Mesenchymal stem cell (in vitro differentiated cells and primary cell): Measurements from ENCODE around the gene ASTN2.
A peak's percentile ranks its signal among the peaks of the same experiment; 100 is the strongest.

ENCODE experiments used
- DNase-seq: peaks from one replicate; pipeline ENCODE4 v3.0.0-alpha.2; 2013
- H2AFZ ChIP-seq: one replicate; pipeline ENCODE4 v1.6.1; 2013; ENCODE audit warnings: low read depth, mild to moderate bottlenecking, control low read depth, inconsistent platforms, low read length, moderate library complexity
- H2AK5ac ChIP-seq: 2 replicates; pipeline ENCODE4 v1.6.1; 2013; ENCODE audit warnings: low read length, moderate library complexity, mild to moderate bottlenecking, inconsistent platforms; ENCODE audit not compliant: severe bottlenecking
- H2BK120ac ChIP-seq: one replicate; pipeline ENCODE4 v1.6.1; 2013; ENCODE audit warnings: low read depth, mild to moderate bottlenecking, inconsistent platforms, low read length, moderate library complexity
- H2BK12ac ChIP-seq, 2 experiments: one replicate each; pipeline ENCODE4 v1.6.1; 2013; ENCODE audit warnings: inconsistent platforms in 2 of 2, low read length in 2 of 2, mild to moderate bottlenecking in 2 of 2, moderate library complexity in 2 of 2, control low read depth in 1 of 2
- H2BK15ac ChIP-seq: one replicate; pipeline ENCODE4 v1.6.1; 2013; ENCODE audit warnings: mild to moderate bottlenecking, low read depth, inconsistent platforms; ENCODE audit not compliant: poor library complexity, severe bottlenecking
- H2BK5ac ChIP-seq: 2 replicates; pipeline ENCODE4 v1.6.1; 2013; ENCODE audit warnings: low read depth, mild to moderate bottlenecking, low read length, control low read depth, inconsistent platforms; ENCODE audit not compliant: poor library complexity, severe bottlenecking
- H3K14ac ChIP-seq, 2 experiments: one replicate each; pipeline ENCODE4 v1.6.1; 2013; ENCODE audit warnings: inconsistent platforms in 2 of 2, low read length in 2 of 2, control low read depth in 1 of 2, mild to moderate bottlenecking in 1 of 2, moderate library complexity in 1 of 2
- H3K18ac ChIP-seq, 2 experiments: one replicate each; pipeline ENCODE4 v1.6.1; 2013; ENCODE audit warnings: inconsistent platforms in 2 of 2, low read length in 2 of 2, control low read depth in 1 of 2, low read depth in 1 of 2, mild to moderate bottlenecking in 1 of 2
- H3K23ac ChIP-seq, 2 experiments: one replicate each; pipeline ENCODE4 v1.6.1; 2013; ENCODE audit warnings: inconsistent platforms in 2 of 2, low read length in 2 of 2, mild to moderate bottlenecking in 2 of 2, moderate library complexity in 2 of 2, control low read depth in 1 of 2
- H3K27ac ChIP-seq: 2 replicates; pipeline ENCODE4 v1.5.1; 2013; ENCODE audit warnings: mild to moderate bottlenecking, moderate library complexity, low read length, control low read depth, inconsistent platforms; ENCODE audit not compliant: poor library complexity, severe bottlenecking
- H3K27me3 ChIP-seq, 2 experiments: 2 replicates each; pipeline versions ENCODE4 v1.6.1 to v1.7.0; 2013; ENCODE audit warnings: low read length in 2 of 2, mild to moderate bottlenecking in 2 of 2, moderate library complexity in 2 of 2, control low read depth in 1 of 2, inconsistent platforms in 1 of 2; ENCODE audit not compliant: control insufficient read depth in 1 of 2, insufficient read depth in 1 of 2
- H3K36me3 ChIP-seq, 2 experiments: 2 replicates each; pipeline versions ENCODE4 v1.6.1 to v1.7.0; 2013; ENCODE audit warnings: low read length in 2 of 2, control low read depth in 1 of 2, inconsistent platforms in 1 of 2, low read depth in 1 of 2, mild to moderate bottlenecking in 1 of 2; ENCODE audit not compliant: insufficient read depth in 2 of 2, control insufficient read depth in 1 of 2
- H3K4ac ChIP-seq, 2 experiments: one replicate each; pipeline ENCODE4 v1.6.1; 2013; ENCODE audit warnings: inconsistent platforms in 2 of 2, low read length in 2 of 2, mild to moderate bottlenecking in 2 of 2, moderate library complexity in 2 of 2, control low read depth in 1 of 2, low read depth in 1 of 2
- H3K4me1 ChIP-seq: 2 replicates; pipeline ENCODE4 v1.6.1; 2013; ENCODE audit warnings: low read depth, low read length, control low read depth; ENCODE audit not compliant: control insufficient read depth, insufficient read depth
- H3K4me2 ChIP-seq: 2 replicates; pipeline ENCODE4 v1.6.1; 2013; ENCODE audit warnings: low read length, mild to moderate bottlenecking, inconsistent platforms; ENCODE audit not compliant: poor library complexity, severe bottlenecking
- H3K4me3 ChIP-seq, 2 experiments: 2 replicates each; pipeline versions ENCODE4 v1.5.1 to v1.7.0; 2013; ENCODE audit warnings: low read length in 2 of 2, mild to moderate bottlenecking in 2 of 2, control low read depth in 1 of 2, low read depth in 1 of 2; ENCODE audit not compliant: insufficient read depth in 1 of 2
- H3K79me1 ChIP-seq: replicated peaks from 2 replicates; pipeline ENCODE4 v1.6.1; 2013; ENCODE audit warnings: mild to moderate bottlenecking, control low read depth, low read length, inconsistent platforms; ENCODE audit not compliant: poor library complexity, severe bottlenecking
- H3K9ac ChIP-seq: 2 replicates; pipeline ENCODE4 v1.7.0; 2013; ENCODE audit warnings: mild to moderate bottlenecking, low read length, moderate library complexity
- H3K9me3 ChIP-seq: 2 replicates; pipeline ENCODE4 v1.7.0; 2013; ENCODE audit warnings: mild to moderate bottlenecking, low read length; ENCODE audit not compliant: control insufficient read depth
- H4K8ac ChIP-seq: one replicate; pipeline ENCODE4 v1.6.1; 2013; ENCODE audit warnings: inconsistent platforms, mild to moderate bottlenecking, low read length, moderate library complexity
- H4K91ac ChIP-seq: one replicate; pipeline ENCODE4 v1.6.1; 2013; ENCODE audit warnings: mild to moderate bottlenecking, low read length, inconsistent platforms
- WGBS: methylation state at CpG from one replicate; pipeline ENCODE4 v1.1.7; 2013; ENCODE audit warnings: mixed read lengths; 5-methylcytosine and 5-hydroxymethylcytosine counted together

The ASTN2 gene

DNA sequence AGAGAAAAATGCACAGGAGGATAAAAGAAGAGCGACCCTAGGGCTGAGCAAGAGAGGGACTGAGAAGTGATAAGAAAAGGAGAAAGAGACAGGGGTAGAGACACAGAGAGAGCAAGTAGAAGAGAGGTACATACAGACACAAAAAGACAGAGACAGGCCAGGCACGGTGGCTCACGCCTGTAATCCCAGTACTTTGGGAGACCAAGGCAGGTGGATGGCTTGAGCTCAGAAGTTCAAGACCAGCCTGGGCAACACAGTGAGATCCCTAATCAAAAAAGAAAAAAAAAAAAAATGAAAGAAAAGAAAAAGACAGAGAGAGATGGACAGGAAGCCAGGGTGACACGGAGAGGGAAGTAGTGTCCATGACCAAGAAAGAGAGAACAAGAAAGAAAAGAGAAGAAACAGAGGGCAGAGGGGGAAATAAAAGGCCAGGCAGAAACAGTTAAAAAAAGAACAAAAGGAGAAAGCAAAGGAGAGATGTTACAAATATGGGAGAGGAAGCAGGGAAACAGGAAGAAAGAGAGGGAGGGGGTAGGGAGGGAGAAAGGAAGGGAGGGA, 937.2 kb downstream of the ASTN2 start:
- H3K23ac ChIP-seq = no peak overlapping the region
- no peak overlapping the region for H3K27ac ChIP-seq
- H2BK12ac ChIP-seq = no peak overlapping the region
- no peak overlapping the region for H2BK5ac ChIP-seq
- no peaks in the 10 kb centered on the region for H3K79me1 ChIP-seq
- peaks cover 3% of the 10 kb centered on the region for H3K4me1 ChIP-seq
- no peak overlapping the region for H2BK120ac ChIP-seq
- H2AFZ ChIP-seq = no peak overlapping the region
- no peak overlapping the region for H3K14ac ChIP-seq
- no peak overlapping the region for H2BK15ac ChIP-seq
- no peak for DNase-seq
- H3K36me3 ChIP-seq = peaks cover 3 to 10% of the 10 kb centered on the region in 2 experiments
- 94% methylated on average over 4 of the region's 4 CpGs for WGBS
- H4K91ac ChIP-seq = no peak overlapping the region
- H3K4me3 ChIP-seq = no peak overlapping the region
- no peak overlapping the region for H3K4ac ChIP-seq
- H3K4me2 ChIP-seq = no peak overlapping the region
- H4K8ac ChIP-seq = no peak overlapping the region
- H3K9me3 ChIP-seq = no peaks in the 10 kb centered on the region
- H3K9ac ChIP-seq = no peak overlapping the region
- H3K18ac ChIP-seq = no peak overlapping the region
- no peaks in the 10 kb centered on the region for H3K27me3 ChIP-seq
- no peak overlapping the region for H2AK5ac ChIP-seq

DNA sequence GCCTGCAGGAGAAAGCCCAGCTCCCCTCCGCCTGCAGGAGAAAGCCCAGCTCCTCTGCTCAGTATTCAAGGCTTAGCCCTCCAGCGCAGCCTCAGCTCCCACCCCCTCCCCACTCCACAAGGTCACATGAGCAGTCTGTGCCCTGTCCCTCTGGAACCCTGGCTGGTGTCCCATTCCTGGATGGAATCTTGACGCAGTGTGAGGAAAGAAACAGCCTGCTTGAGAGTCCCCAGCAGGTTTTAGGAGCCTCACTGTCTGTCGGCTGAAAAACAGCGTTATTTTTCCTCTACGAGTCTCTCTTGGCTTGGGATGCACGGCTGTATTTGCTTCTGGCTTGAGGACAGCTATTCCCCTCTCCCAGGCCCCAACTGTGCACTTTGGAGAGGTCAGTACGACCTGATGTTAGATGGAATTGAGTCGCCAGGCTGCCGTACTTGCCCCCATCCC, 937.9 kb downstream of the ASTN2 start:
- no peak overlapping the region for H3K4me2 ChIP-seq
- DNase-seq = no peak

DNA sequence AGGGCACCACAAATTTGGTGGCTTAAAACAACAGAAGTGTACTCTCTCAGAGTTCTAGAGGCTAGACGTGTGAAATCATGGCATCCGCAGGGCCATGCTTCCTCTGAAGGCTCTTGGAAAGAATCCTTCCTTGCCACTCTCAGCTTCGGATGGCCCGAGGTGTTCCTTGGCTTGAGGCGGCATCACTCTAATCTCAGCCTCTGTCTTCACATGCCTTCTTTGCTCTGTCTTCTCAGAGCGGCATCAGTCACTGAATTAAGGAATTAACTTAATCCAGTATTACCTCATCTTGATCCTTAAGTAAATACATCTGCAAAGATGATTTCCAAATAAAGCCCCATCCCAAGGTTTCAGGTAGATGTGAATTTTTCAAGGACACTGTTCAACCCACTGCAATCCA, 938.9 kb downstream of the ASTN2 start:
- no peak overlapping the region for H3K14ac ChIP-seq
- no peak overlapping the region for H3K23ac ChIP-seq
- no peak overlapping the region for H3K4ac ChIP-seq
- H2BK5ac ChIP-seq = no peak overlapping the region
- H3K4me3 ChIP-seq = no peak overlapping the region
- no peak overlapping the region for H2BK12ac ChIP-seq
- no peaks in the 10 kb centered on the region for H3K9me3 ChIP-seq
- H3K79me1 ChIP-seq = no peaks in the 10 kb centered on the region
- H2BK15ac ChIP-seq = no peak overlapping the region
- no peak overlapping the region for H2BK120ac ChIP-seq
- DNase-seq = no peak
- H4K8ac ChIP-seq = no peak overlapping the region
- H4K91ac ChIP-seq = no peak overlapping the region
- no peaks in the 10 kb centered on the region for H3K27me3 ChIP-seq
- no peak overlapping the region for H3K9ac ChIP-seq
- no peak overlapping the region for H2AK5ac ChIP-seq
- WGBS = 75% methylated on average over 6 of the region's 6 CpGs
- no peak overlapping the region for H3K4me2 ChIP-seq
- H3K36me3 ChIP-seq = peaks cover 3 to 10% of the 10 kb centered on the region in 2 experiments
- no peak overlapping the region for H3K27ac ChIP-seq
- no peak overlapping the region for H2AFZ ChIP-seq
- peaks cover 2% of the 10 kb centered on the region for H3K4me1 ChIP-seq
- H3K18ac ChIP-seq = no peak overlapping the region

More for the DNA sequence above, 937.9 kb downstream of the ASTN2 start:
- Histone ChIP-seq H3K36me3 (peaks cover 3 to 10% of the 10 kb centered on the region in 2 experiments), H2BK12ac (peak overlapping the region in 1 of 2 experiments; percentile 25), H4K91ac (no peak overlapping the region), H3K4ac (no peak overlapping the region), H3K4me3 (no peak overlapping the region), H2BK5ac (no peak overlapping the region), H2AK5ac (peak overlapping the region; percentile 9), H3K4me1 (peaks cover 2% of the 10 kb centered on the region), H2BK15ac (no peak overlapping the region), H3K79me1 (no peaks in the 10 kb centered on the region), H3K23ac (no peak overlapping the region), H4K8ac (no peak overlapping the region), H2AFZ (no peak overlapping the region), H3K27ac (no peak overlapping the region), H2BK120ac (no peak overlapping the region), H3K9me3 (no peaks in the 10 kb centered on the region), H3K27me3 (no peaks in the 10 kb centered on the region), H3K14ac (no peak overlapping the region), H3K18ac (no peak overlapping the region), H3K9ac (no peak overlapping the region)
- 79% methylated on average over 10 of the region's 10 CpGs for WGBS

DNA sequence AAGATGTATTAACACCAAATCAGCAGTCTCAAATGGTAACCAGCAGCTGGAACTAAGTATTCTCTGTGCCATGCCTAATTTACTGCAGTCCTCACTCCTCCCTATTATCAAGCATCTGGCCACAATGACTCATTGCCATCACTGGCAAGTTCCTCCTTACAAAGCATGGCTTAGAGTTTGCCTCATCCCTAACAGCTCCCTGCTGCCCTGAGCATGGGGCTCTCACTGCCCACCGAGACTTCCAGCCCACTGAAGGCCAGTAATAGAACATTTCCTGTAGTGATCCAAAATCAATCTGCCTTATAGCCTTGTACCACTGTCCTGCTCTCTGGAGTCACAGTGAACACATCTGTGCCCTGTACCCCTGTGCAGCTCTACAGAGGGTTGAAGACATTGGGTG, 939.7 kb downstream of the ASTN2 start:
- peak; percentile 25 for DNase-seq
- Histone ChIP-seq H3K27ac (no peak overlapping the region), H3K23ac (no peak overlapping the region), H3K4me2 (no peak overlapping the region), H2BK12ac (no peak overlapping the region), H3K9me3 (no peaks in the 10 kb centered on the region), H3K18ac (no peak overlapping the region), H2AFZ (no peak overlapping the region), H3K4ac (peak overlapping the region in 1 of 2 experiments; percentile 27), H3K27me3 (no peaks in the 10 kb centered on the region), H3K4me1 (peaks cover 2% of the 10 kb centered on the region), H2BK120ac (no peak overlapping the region), H2AK5ac (no peak overlapping the region), H3K36me3 (peaks cover 3 to 4% of the 10 kb centered on the region in 2 experiments), H2BK15ac (no peak overlapping the region), H3K14ac (no peak overlapping the region), H3K79me1 (no peaks in the 10 kb centered on the region), H4K8ac (no peak overlapping the region), H4K91ac (no peak overlapping the region), H3K9ac (no peak overlapping the region), H2BK5ac (no peak overlapping the region), H3K4me3 (no peak overlapping the region)
- WGBS = 71% methylated on average over 1 of the region's 1 CpG
